ENCODE data around the gene ZFPM1.
"Not testable (repeated sequence)": the region's sequence is repeated elsewhere in the genome, so short reads cannot be mapped to it uniquely, and the experiment has no call there.

Gene ZFPM1

GRCh38 chr16:88453217-88453531 is at the start of gene ZFPM1:
Gene ZFPM1, plus strand, starts transcription at chr16:88453280. Its CDS starts 359 bp downstream, at chr16:88453639.
- DNase-seq: no peak

- DNase-seq: peak; percentile 11
These were observed 49.1 kb upstream of the ZFPM1 start for GRCh38 chr16:88403794-88404581.

GRCh38 chr16:88404769-88405168 is 48.3 kb upstream of the ZFPM1 start:
- no peak for DNase-seq

- DNase-seq: no peak
These were observed 47.6 kb upstream of the ZFPM1 start for GRCh38 chr16:88405216-88406060.

GRCh38 chr16:88406096-88407041 is 46.7 kb upstream of the ZFPM1 start:
- DNase-seq: no peak

GRCh38 chr16:88407042-88407420 is 46.0 kb upstream of the ZFPM1 start:
- no peak for DNase-seq

- no peak for DNase-seq
These were observed 45.3 kb upstream of the ZFPM1 start for GRCh38 chr16:88407807-88408206.

- no peak for DNase-seq
These were observed 44.4 kb upstream of the ZFPM1 start for GRCh38 chr16:88408561-88409142.

- DNase-seq: no peak
These were observed 43.6 kb upstream of the ZFPM1 start for GRCh38 chr16:88409296-88410065.

GRCh38 chr16:88410297-88410968 is 42.6 kb upstream of the ZFPM1 start:
- DNase-seq: not testable (repeated sequence)

GRCh38 chr16:88411951-88412576 is 41.0 kb upstream of the ZFPM1 start:
- no peak for DNase-seq

- DNase-seq: no peak
These were observed 40.3 kb upstream of the ZFPM1 start for GRCh38 chr16:88412766-88413165.

- no peak for DNase-seq
These were observed 39.8 kb upstream of the ZFPM1 start for GRCh38 chr16:88413231-88413630.

- DNase-seq: no peak
These were observed 39.4 kb upstream of the ZFPM1 start for GRCh38 chr16:88413631-88414030.

GRCh38 chr16:88414521-88415380 is 38.3 kb upstream of the ZFPM1 start:
- no peak for DNase-seq

- no peak for DNase-seq
These were observed 37.7 kb upstream of the ZFPM1 start for GRCh38 chr16:88415381-88415705.

- no peak for DNase-seq
These were observed 37.3 kb upstream of the ZFPM1 start for GRCh38 chr16:88415713-88416323.

- no peak for DNase-seq
These were observed 36.4 kb upstream of the ZFPM1 start for GRCh38 chr16:88416686-88417085.

GRCh38 chr16:88417684-88418476 is 35.2 kb upstream of the ZFPM1 start:
- no peak for DNase-seq

Measured in kidney glomerular epithelial cell (primary cell).